ENCODE measurements around the gene SERTAD3. TPM values are rescaled to one million over a fixed set of nuclear protein-coding genes. Genes with fewer than 3 reads are reported as not detected.

The SERTAD3 gene
- total and polyA plus RNA-seq, 2 of the 8 experiments (the other 6 are each of a cell fraction or from before 2014, with no cell fraction given), result 15.1 to 32.1 TPM

GRCh38 chr19:40423938-40424337 is 20.2 kb downstream of the SERTAD3 start:
- Histone ChIP-seq H3K23me2 (ENCODE audit: low read depth, low read length) (peaks cover 12% of the 10 kb centered on the region), H2BK12ac (ENCODE audit: low read depth, low read length) (no peak overlapping the region), H3K56ac (replicated peaks; ENCODE audit: insufficient read length, low read depth, low read length) (no peak overlapping the region), H4K91ac (replicated peaks; ENCODE audit: insufficient read length, low read length) (no peak overlapping the region), H3K4ac (replicated peaks; ENCODE audit: insufficient read length, low read depth, low read length) (no peak overlapping the region), H4K20me1 (replicated peaks in 1 of 2; ENCODE audit: control insufficient read depth in 1 of 2, insufficient read depth in 2 of 2, low read length in 2 of 2) (no peaks in the 10 kb centered on the region), H2BK120ac (replicated peaks; ENCODE audit: low read depth, low read length) (no peak overlapping the region), H3K4me1 (replicated peaks in 1 of 4; ENCODE audit: control insufficient read depth in 3 of 4, insufficient read depth in 4 of 4, low read length in 3 of 4) (peaks cover 0 to 6% (median 4%) of the 10 kb centered on the region in 4 experiments; a peak in 3 of 7 replicates), H3K36me3 (ENCODE audit: control insufficient read depth in 2 of 4, insufficient read depth in 4 of 4, low read length in 3 of 4) (peaks cover 0 to 2% (median 0%) of the 10 kb centered on the region in 4 experiments; a peak in 2 of 8 replicates), H4K8ac (ENCODE audit: extremely low read depth, insufficient read depth, low read length) (no peak overlapping the region), H2AK5ac (ENCODE audit: low read depth, low read length) (no peak overlapping the region), H4K5ac (ENCODE audit: insufficient read length, low read depth, low read length) (no peak overlapping the region), H3K27ac (ENCODE audit: low read depth, low read length) (no peak overlapping the region), H3K9me3 (ENCODE audit: insufficient read depth in 2 of 2, low read depth in 1 of 2, low read length in 1 of 2) (no peaks in the 10 kb centered on the region), H3K4me3 (ENCODE audit: extremely low read depth in 1 of 4, insufficient read depth in 2 of 4, low read depth in 3 of 4, low read length in 4 of 4) (0 out of 8 replicates have a peak overlapping the region, but pooled peaks of 1 of the 4 experiments have one; percentile 77), H3K23ac (ENCODE audit: insufficient read length) (no peak overlapping the region), H2BK5ac (ENCODE audit: low read depth, low read length) (no peak overlapping the region), H2BK20ac (ENCODE audit: low read length) (no peak overlapping the region), H3K79me2 (ENCODE audit: control insufficient read depth in 1 of 2, insufficient read depth in 2 of 2, low read length in 2 of 2) (no peaks in the 10 kb centered on the region), H3K4me2 (ENCODE audit: insufficient read depth in 1 of 2, low read depth in 2 of 2, low read length in 2 of 2) (peak overlapping the region in 1 of 2 experiments; percentile 95; a peak in 2 of 4 replicates), H3K27me3 (replicated peaks in 1 of 4; ENCODE audit: control insufficient read depth in 3 of 4, extremely low read depth in 1 of 4, insufficient read depth in 3 of 4, low read length in 3 of 4) (no peaks in the 10 kb centered on the region; a peak in 1 of 7 replicates), H3K79me1 (ENCODE audit: low read depth, low read length) (no peaks in the 10 kb centered on the region; the same call in 1 of the 2 replicates), H3K9ac (replicated peaks in 1 of 4; ENCODE audit: extremely low read depth in 1 of 4, low read depth in 3 of 4, low read length in 3 of 4) (no peak overlapping the region), H2AFZ (ENCODE audit: low read length) (no peak overlapping the region), H2BK15ac (ENCODE audit: low read length) (no peak overlapping the region), H3K14ac (ENCODE audit: insufficient read length) (no peak overlapping the region), H3K18ac (ENCODE audit: extremely low read depth, low read length) (no peak overlapping the region)
- 96% methylated on average over 6 of the region's 6 CpGs; no CpG with 5 or more reads in 1 of the 2 experiments for WGBS, 2 experiments (ENCODE audit: extremely low coverage in 1 of 2, insufficient coverage in 1 of 2, insufficient read length in 1 of 2, insufficient replicate concordance in 2 of 2, low coverage in 1 of 2, low lambda C conversion rate in 2 of 2, missing lambda C conversion rate in 1 of 2)
- FAIRE-seq, result no peak
- no peak for DNase-seq (ENCODE audit: low read depth in 1 of 2, low spot score in 2 of 2)
- ChIA-PET CTCF (ENCODE audit: partially characterized antibody) (interaction anchor here (1.3 to 3.3 kb wide), 7 partner anchors 9 to 118 kb away, joined by 4 to 16 read pairs (median 8); partner anchors contain the start of gene SERTAD3), POLR2A (ENCODE audit: partially characterized antibody) (interaction anchor here (0.7 to 3.1 kb wide), 5 partner anchors 9 to 373 kb away, joined by 3 to 20 read pairs (median 3); partner anchors contain the start of genes PRX and SERTAD3)
- TF ChIP-seq MAX (IDR thresholded peaks at IDR 0.05) (no peak), ASH2L (IDR thresholded peaks at IDR 0.05; ENCODE audit: low read length) (no peak), SIRT6 (IDR thresholded peaks at IDR 0.05; ENCODE audit: low read length) (no peak), TAF1 (IDR thresholded peaks at IDR 0.05; ENCODE audit: low read depth, low read length) (no peak), HDAC2 (IDR thresholded peaks at IDR 0.05; ENCODE audit: borderline replicate concordance in 1 of 2, low read depth in 2 of 2, low read length in 2 of 2) (no peak)
